NCI-H1417 (cell line): Measurements from ENCODE around the gene PROCA1.
A peak's percentile ranks its signal among the peaks of the same experiment; 100 is the strongest.

Experiments
- DNase-seq, 3 experiments: peaks; one replicate each; lab custom pipeline; 2025; lab: John Stamatoyannopoulos, UW

Gene PROCA1, protein sequence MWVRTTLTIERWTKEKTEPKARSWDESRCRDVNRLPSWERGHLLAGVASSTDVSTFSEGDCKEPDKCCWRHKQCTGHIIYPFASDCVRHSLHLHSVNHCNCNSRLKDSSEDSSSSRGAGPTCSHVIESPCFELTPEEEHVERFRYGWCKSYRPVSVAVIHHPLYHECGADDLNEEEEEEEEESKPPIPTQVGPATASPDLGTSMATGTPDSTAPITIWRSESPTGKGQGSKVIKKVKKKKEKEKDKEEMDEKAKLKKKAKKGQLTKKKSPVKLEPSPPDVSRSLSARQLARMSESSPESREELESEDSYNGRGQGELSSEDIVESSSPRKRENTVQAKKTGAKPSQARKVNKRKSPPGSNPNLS

DNA sequence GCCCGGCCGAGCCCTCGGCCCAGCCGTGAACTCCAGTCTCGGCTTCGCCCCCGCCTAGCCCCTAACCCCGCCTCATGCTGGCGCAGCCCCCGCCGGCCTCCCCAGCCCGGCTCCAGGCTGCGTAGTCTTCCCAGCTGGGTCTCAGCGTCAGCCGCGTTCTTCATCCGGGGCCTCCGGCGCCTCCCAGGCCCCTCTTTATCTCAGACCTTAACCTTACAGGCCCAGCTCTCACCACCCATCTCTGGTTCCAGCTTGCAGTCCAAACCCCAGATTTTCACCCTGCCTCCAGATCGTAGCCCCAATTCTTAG lies at the start of gene PROCA1:
PROCA1 (minus strand) TSS at position 166 of the 309 bp plus-strand sequence. CDS start 228 bp downstream, outside the sequence.
- DNase-seq, result no peak

DNA sequence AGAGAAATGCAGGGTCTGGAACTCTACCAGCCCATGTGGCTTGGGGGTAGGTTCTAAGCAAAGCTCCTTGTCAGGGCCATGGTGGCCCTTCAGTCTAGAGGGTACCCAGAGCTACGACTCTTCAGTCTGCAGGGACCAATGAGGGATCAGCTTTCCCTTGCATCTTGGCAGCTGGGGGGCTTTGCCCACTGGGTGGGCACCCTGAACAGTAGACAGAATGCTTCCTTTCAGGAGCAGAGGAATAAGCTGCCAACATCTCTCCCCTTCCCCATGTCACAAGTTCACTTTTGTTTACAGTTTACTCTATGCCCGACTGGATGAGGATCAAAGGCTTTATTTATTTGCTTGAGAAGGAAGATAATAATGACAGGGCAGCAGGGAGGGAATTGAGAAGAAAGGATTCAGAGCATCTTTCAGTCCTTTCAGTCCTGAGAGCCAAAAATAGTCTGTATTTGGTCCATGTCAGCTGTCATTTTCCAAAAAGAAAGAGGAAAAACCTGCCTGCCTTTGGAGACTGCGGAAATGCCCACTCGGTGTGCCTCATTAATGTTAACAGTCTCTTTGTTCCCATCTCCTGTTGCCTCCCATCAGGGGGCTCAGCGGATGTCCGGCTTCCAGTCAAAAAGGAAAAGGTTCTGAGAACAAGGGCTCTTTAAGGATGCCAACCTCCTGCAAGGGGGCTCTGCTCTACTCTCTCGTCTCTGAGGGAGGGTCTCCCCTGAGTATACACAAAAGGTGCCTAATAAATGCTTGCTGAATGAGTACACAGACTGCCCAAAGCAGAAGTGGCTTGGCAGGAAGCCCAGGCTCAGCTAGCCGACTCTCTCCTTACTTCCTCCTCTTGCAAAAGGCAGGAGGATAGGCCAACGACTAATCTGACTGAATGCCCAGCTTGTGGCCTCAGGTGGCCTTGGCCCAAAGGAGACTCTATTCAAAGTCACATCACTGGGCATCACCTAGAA lies 49.2 kb upstream of the PROCA1 start:
- peak in 2 of 3 experiments; percentile 76 to 88 for DNase-seq

DNA sequence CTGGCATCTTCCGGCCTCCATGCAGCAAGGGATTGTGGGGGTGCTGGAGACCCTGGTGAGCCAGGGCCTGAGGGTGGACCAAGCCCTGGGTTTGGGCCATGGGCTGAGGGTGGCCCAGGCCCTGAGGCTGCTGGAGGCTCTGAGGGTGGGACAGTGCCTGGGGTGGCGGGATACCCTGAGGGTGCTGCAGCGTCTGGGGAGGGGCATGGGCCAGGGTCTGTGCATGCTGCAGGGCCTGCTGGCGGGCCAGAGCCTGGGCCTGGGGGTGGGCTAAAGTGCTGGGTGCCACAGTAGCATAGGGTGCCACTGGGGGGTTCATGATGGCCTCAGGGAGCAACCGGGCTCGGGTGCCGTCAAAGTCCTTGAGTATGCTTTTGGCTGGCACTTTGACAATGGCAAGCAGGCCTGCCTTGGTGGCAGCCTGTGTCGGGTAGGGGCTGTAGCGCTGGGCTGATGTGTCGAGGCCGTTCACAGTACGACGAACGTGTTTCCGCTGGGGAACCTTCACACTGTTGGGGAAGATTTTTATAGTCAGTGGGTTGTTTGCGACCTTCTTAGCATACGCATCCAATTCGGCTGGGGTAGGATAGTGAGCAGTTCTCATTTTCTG lies 47.7 kb upstream of the PROCA1 start:
- no peak for DNase-seq

DNA sequence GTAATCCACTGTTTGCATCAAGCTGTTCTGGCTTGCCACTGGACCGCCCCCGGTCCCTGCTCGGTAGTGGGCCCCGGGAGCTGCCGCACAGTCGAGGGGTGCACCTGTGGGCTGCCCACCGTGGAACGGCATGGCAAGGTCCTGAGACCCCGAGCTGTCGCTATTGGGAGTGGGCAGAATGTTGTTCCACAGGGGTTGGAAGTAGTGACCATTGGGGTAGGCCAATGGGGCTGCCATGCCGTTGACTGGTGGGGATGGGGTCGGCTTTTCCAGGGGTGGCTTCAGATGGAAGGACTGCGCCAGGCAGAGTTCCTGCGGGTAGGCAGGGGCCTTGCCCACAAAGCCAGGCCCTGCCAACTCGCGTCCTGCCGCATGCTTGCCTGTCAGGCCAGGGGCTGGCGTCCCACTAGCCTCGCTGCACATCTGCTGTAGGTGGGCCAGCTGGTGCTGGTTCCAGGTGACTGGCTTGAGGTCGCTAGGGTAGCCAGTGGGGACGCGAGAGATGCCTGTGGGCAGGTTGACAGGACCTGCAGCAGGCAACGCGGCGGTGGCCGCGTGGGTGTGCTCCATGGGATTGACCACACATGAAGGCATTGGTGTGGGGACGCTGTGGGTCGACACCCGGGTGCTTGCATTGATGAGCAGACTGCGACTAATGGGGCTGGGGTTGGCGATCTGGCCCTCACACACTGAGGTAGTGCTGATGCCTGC lies 46.9 kb upstream of the PROCA1 start:
- no peak for DNase-seq

DNA sequence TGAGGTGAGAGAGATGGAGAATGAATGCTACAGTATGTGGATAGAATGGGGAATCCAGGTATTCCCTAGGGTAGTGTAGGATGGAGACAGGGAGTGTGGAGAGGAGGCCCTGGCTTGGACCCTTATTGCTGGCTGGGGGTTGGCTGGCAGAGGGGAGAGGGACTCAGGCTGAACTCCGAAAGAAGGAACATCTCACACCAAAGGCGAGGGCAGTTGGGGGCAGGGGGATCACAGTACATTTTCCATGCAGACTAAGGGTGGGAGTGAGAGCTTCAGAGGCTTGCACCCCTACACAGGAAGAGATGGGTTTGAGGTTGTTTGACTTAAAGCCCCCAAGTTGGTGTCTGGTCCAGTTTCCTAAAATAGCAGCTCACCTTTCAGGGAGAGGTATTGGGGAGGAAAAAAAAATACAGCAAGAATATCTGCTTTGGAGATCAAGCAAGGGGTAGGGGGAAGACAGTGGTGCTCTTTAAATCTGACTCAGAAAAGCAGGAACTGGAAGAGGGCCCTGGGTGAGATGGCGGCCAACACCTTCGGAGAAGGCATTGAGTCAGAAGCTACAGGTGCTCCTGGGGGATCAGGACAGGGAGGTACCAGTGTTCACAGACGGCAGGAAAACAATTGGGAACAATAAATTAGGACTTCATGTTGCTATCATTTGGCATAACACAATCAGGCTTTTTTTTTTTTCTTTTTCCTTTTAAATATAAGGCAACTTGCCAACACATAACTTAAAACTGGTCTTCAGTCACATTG lies 44.5 kb upstream of the PROCA1 start:
- no peak for DNase-seq

DNA sequence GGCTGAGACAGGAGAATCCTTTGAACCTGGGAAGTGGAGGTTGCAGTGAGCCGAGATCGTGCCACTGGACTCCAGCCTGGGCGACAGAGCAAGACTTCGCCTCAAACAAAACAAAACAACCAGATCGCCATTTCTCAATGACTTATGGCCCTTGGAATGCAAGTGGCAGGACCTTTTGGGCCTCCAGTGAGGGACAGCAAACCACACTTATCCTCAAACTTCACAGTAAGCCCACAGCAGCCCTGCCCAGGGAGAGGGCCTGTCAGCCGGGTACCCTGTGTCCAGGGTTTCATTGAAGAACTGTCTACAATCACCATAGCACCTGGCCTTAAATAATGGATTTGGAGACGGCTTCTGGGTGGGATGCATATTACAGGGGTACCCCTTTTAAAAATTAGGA lies 43.8 kb upstream of the PROCA1 start:
- no peak for DNase-seq

DNA sequence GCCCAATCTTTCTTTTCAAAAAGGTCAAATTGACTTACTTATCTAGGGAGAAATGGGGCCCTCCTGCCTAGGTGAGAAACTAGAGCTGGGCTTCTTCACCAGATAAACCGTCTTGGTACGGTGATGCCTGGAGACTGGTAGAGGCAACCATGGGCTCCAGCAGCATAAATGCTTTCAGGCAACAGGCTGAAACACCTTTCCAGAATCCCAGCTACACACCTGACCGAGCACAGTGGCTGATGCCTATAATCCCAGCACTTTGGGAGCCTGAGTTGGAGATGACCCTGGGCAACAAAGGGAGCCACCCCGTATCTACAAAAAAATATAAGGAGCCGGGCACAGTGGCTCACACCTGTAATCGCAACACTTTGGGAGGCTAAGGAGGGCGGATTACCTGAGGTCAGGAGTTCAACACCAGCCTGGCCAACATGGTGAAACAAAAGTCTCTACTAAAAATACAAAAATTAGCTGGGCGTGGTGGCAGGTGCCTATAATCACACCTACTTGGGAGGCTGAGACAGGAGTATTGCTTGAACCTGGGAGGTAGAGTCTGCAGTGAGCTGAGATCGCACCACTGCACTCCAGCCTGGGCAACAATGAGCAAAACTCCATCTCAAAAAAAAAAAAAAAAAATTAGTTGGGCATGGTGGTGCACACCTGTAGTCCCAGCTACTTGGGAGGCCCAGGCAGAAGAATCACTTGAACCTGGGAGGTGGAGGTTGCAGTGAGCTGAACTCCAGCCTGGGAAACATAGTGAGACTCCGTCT lies 40.1 kb upstream of the PROCA1 start:
- DNase-seq, result no peak

DNA sequence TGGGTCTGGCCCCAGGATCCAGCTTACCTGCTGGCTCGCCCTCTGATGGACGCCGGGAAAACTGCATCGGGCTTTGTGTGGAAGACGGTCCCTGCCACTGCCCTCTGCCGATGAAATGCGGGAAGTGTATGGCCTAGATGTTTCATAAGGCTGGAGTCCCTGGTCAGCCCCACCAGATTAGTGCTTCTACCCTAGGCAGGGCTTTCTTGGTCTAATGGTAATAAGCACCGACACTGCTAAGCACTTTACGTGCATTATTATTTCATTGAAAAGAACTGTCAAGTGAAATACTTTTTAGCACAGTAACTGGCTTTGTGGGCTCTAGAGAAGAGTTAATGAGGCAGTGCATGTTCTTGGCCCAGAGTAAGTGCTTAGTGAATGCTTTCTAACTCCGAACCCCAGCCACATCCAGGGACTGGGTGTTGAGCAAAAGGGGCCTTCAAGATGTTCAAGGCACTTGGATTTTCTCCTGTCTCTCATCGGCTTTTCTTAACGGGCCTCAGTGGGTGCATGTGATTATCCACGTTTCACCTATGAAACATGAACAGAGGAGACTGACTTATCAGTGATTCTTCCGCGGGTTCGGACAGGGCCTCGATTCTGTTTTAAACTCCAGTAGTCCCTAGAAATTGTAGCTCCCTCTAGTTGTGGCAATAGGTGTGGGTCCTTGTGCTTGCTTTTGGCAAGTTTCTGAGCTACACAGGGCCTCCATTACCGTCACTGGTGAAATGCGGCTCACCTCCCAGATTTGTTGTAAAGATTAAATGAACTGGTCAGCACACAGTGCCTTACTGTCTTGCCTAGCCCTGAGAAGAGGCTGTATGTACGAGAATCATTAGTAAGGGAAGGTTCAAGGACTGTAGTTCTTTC lies 38.7 kb upstream of the PROCA1 start:
- DNase-seq, result peak; percentile 85 to 95 (median 93)

DNA sequence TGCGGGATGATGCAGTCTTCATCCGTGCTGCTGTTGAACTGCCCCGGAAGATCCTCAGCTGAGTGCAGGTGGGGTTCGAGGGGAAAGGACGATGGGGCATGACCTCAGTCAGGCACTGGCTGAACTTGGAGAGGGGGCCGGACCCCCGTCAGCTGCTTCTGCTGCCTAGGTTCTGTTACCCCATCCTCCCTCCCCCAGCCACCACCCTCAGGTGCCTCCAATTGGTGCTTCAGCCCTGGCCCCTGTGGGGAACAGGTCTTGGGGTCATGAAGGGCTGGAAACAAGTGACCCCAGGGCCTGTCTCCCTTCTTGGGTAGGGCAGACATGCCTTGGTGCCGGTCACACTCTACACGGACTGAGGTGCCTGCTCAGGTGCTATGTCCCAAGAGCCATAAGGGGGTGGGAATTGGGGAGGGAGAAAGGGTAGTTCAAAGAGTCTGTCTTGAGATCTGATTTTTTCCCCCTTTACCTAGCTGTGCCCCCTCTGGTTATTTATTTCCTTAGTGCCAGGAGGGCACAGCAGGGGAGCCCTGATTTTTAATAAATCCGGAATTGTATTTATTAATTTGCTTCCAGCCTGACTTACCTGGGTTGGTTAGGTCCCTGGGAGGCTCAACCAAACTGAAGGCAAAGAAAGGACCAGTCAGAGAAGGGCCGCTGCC lies 38.0 kb upstream of the PROCA1 start:
- DNase-seq, result no peak

DNA sequence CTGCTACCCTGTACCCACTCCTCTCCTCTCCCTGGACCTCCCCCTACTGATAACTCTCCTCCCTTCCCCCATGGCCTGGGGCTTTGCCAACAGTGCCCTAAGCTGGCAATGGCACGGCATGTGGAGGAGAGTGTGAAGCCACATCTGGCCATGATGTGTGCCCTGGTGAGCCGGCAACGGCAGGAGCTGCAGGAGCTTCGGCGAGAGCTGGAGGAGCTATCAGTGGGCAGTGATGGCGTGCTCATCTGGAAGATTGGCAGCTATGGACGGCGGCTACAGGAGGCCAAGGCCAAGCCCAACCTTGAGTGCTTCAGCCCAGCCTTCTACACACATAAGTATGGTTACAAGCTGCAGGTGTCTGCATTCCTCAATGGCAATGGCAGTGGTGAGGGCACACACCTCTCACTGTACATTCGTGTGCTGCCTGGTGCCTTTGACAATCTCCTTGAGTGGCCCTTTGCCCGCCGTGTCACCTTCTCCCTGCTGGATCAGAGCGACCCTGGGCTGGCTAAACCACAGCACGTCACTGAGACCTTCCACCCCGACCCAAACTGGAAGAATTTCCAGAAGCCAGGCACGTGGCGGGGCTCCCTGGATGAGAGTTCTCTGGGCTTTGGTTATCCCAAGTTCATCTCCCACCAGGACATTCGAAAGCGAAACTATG lies 37.3 kb upstream of the PROCA1 start:
- peak in 1 of 3 experiments; percentile 22 for DNase-seq

DNA sequence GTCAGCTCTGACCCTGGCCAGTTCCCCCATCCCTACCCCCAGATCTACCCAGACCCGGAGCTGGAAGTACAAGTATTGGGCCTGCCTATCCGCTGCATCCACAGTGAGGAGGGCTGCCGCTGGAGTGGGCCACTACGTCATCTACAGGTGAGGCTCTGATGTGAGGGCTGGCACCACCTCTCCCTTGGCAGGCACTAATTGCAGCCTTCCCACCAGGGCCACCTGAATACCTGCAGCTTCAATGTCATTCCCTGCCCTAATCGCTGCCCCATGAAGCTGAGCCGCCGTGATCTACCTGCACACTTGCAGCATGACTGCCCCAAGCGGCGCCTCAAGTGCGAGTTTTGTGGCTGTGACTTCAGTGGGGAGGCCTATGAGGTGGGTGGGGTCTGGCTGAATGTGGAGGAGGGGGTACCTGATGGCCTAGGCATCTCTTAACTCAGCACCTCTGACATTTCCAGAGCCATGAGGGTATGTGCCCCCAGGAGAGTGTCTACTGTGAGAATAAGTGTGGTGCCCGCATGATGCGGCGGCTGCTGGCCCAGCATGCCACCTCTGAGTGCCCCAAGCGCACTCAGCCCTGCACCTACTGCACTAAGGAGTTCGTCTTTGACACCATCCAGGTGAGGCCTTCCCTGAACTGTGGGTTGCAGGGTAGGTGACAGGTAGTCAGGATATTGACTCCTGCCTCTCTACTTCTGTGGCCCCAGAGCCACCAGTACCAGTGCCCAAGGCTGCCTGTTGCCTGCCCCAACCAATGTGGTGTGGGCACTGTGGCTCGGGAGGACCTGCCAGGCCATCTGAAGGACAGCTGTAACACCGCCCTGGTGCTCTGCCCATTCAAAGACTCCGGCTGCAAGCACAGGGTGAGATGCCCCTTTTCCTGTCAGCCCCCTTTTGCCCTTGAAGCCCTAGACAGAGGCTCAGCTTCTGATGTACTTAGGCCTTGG lies 36.4 kb upstream of the PROCA1 start:
- DNase-seq, result no peak

DNA sequence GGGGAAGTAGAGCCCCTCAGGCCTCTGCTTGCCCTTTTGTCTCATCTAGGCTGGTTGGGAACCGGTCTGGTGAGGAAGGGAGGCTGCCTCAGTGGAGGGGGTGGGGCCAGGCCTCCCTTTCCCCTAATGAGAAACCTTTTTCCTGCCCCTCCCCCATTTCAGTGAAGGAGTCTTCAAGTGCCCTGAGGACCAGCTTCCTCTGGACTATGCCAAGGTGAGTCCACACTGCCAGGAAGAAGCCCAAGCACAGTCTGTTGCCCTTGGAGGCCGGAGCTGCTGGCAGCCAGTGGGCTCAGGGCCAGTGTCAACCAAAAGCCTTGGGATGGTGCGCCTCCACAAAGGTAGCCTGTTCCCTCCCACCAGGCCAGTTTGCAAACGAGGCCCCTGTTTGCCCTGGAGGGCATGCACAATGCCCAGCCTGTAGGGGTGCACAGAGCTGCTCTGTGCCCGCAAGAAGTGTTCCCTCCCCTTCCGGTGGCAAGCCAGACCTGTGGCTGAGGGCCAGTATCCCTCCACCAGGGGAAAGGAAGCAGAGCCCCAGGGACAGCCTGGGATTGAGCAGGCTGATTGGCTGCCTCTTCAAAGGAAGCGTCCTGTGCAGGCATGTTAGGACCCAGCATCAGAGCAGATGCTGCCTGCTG lies 35.5 kb upstream of the PROCA1 start:
- peak in 1 of 3 experiments; percentile 32 for DNase-seq

DNA sequence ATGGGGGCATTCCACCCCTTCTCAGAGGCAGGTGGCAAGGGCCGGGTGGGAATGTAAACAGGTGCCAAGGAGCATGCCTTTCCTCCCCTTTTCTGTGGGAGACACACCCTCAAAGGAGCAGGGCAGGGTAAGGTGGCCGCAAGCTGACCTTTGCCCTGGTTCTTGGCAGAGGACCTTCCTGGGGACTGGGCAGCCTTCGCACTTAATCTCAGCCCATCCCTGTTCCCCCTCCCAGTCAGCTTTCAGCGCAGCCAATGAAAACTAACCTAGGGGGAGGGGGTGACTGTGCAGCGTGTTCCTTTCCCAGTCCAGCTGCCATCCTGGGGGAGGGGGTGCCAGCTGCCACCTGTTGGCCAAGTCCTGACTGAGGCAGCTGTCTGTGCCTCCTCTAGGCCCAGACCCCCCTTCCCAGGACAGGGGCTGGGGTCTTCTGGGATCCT lies 34.9 kb upstream of the PROCA1 start:
- DNase-seq, result peak in 2 of 3 experiments; percentile 63 to 84

DNA sequence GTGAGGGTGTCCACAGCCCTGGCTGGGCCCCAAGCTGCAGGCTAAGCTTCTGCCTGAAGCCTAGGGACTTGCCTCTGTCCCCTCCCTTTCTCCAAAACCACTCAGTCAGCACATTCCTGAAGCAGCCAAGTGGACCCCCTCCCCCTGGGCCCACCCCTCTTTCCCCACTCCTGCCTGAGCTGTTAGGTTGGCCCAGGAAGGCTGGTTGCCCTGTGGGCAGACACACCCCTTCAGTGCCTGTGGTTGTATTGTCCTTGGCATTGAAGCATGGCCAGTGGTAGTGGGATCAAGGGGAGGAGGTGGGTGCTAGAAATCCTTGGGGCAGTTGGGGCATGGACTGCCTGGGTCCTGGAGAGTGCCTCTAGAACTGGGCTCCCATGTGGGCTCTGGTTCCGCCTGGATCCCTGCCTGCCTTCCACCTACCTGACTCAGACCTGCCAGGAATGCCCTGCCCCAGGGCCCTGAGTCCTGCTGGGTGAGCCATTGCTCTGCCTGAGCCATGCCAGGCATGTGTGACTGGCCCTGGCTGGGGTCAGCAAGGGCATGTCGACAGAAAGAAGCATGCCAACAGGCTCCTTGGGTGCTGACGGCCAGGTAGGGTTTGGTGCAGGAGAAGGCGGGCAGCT lies 34.2 kb upstream of the PROCA1 start:
- DNase-seq, result no peak

DNA sequence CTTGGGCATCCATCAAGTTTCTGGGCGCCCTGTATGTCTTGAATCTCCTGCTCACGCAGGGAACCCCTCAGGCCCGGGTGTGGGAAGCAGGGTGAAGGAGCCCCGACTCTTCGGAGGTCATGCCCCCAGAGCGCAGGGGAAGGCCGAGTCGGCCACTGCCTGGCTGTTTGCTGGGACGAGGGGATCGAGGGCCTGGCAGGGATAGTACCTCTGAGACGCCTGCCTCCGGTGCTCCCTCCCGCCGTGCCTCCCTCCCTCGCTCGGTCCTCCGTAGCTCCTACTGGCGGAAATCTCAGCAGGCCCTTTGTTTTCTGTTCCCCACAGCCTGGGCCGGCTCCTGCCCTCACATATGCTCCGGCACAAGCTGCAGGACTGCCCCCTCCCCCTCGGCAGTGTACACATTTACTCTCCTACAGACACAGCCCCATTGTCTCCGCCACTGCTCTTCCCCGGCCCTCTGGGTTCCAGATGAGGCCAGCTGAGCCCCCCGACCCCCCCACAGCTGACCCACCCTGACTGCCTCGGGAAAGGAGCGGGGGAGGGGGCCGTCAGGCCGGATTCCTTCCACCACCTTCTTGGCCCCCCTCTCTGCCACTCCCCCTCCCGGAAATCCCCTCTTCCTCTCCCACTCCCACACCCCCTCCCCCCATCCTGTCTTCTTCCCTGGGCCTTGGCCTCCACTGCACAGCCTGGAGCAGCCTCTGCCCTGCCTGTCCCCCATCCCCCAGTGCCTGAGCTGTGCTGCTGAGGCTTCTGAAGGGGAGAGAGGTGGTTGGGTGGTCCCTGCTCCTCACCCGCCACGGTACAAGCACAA lies 33.5 kb upstream of the PROCA1 start:
- DNase-seq, result peak; percentile 26 to 80 (median 71)
